Pancreas (tissue), 10 donors: ENCODE data around the gene PPP2R2C. TPM values are rescaled to one million over a fixed set of nuclear protein-coding genes. Genes with fewer than 3 reads are reported as not detected.

ENCODE experiments used
- ATAC-seq, 4 donors: fragments of 200-7000 bp; cut with Tn5 transposase; one replicate each; pipeline versions ENCODE4 v1.8.0 to v1.9.1; 2020; ENCODE audit warnings: mild to moderate bottlenecking in 4 of 4, moderate library complexity in 4 of 4
- DNase-seq, 6 donors: peaks; one replicate each; pipeline ENCODE4 v3.0.0-alpha.2; 2020
- FAIRE-seq: peaks from 2 replicates; lab custom pipeline; 2012; peaks lifted over from hg19 to GRCh38; lab: Jason Lieb, UNC
- H3K27ac ChIP-seq, 4 donors: fragments of 200-600 bp; sonication (generic); 1 replicate in 3 of 4; 2 replicates in 1 of 4; pipeline versions ENCODE4 v1.5.0 to v1.8.0; 2020
- H3K27me3 ChIP-seq, 4 donors: fragments of 200-600 bp; one replicate each; pipeline ENCODE4 v1.8.0; 2021
- H3K36me3 ChIP-seq, 3 donors: fragments of 200-600 bp; sonication (generic) in 1 of 3; one replicate each; pipeline versions ENCODE4 v1.5.0 to v1.8.0; 2020 to 2021
- H3K4me1 ChIP-seq, 3 donors: fragments of 200-600 bp; one replicate each; pipeline ENCODE4 v1.8.0; 2021
- H3K4me3 ChIP-seq, 4 donors: fragments of 200-600 bp; sonication (generic) in 2 of 4; one replicate each; pipeline versions ENCODE4 v1.5.0 to v1.8.0; 2020 to 2021
- H3K9me3 ChIP-seq, 4 donors: fragments of 200-600 bp; one replicate each; pipeline ENCODE4 v1.8.0; 2021
- WGBS, 2 donors: extraction: QIAGEN DNeasy Blood & Tissue Kit; methylation state at CpG; one replicate each; pipeline ENCODE4 v1.1.7; 2013; 5-methylcytosine and 5-hydroxymethylcytosine counted together
- intact Hi-C, 3 donors: fragments of 100-400 bp; cut with DNase I; formaldehyde crosslinking; loops; one replicate each; pipeline versions ENCODE4 v1.11.1 to v1.14.2; 2022
- polyA plus RNA-seq, 2 donors: library from polyadenylated mRNA; stranded (reverse); fragments of 200-250 nt; gene quantifications; one replicate each; pipeline ENCODE4 v1.2.3, GENCODE V29; 2013
- total RNA-seq, 6 donors: library from RNA; stranded (reverse); fragmentation: NEBNext Ultra II Directional in 4 of 6; extraction: Animal tissue kit (Norgen Biotek cat#: 25700) in 4 of 6; gene quantifications; one replicate each; pipeline versions ENCODE4 v1.2.1 to v1.2.4, GENCODE V29; 2021 to 2023
- TF ChIP-seq, protein P1 (sequence below), 4 donors: fragments of 200-600 bp; sonication (generic) in 3 of 4; IDR thresholded peaks; one replicate each; pipeline versions ENCODE4 v1.5.0 to v1.8.0; 2021; ENCODE audit warnings: antibody characterized with exemption in 4 of 4
- donor health status: healthy with polysubstance abuse.
- donor health status: DM: no; HTN: no; CAD: no; lungs with moderate emphysema.
- donor health status: DM: no; HTN: no; CAD: no.
- donor health status: control.
- donor health status: control.
- donor health status: Bipolar disorder and iron deficiency.
- donor health status: DM: yes; HTN: yes; CAD: no.
- donor health status: DM: no; HTN: no; CAD: no.
- donor health status: DM: no; HTN: no; CAD: no.
- donor health status: DM: yes; HTN: yes; CAD: no.

The PPP2R2C gene
- total and polyA plus RNA-seq, 8 donors: 0.05 to 2.0 (median 0.55) TPM

DNA sequence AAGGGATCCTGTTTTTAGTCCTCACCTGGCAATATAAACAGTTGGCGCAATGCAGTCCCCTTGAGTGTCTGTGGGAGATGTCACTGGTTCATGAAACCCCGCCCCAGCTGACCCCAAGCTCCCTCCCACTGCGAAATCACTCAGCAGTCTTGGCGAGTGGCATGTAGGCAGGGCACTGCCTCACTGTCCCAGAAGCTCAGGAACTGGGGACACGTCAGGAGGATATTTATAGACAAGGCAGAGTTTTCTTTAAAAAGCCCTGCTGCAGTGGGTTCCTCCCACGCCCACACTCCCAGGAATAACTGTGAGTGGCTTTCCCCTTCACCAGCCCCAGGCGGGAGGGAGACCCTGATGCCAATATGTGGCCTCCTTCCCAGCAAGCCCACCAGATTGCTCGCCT is 44.3 kb upstream of the PPP2R2C start:
- no peaks in the 10 kb centered on the region for H3K36me3 ChIP-seq
- TF ChIP-seq, protein P1, sequence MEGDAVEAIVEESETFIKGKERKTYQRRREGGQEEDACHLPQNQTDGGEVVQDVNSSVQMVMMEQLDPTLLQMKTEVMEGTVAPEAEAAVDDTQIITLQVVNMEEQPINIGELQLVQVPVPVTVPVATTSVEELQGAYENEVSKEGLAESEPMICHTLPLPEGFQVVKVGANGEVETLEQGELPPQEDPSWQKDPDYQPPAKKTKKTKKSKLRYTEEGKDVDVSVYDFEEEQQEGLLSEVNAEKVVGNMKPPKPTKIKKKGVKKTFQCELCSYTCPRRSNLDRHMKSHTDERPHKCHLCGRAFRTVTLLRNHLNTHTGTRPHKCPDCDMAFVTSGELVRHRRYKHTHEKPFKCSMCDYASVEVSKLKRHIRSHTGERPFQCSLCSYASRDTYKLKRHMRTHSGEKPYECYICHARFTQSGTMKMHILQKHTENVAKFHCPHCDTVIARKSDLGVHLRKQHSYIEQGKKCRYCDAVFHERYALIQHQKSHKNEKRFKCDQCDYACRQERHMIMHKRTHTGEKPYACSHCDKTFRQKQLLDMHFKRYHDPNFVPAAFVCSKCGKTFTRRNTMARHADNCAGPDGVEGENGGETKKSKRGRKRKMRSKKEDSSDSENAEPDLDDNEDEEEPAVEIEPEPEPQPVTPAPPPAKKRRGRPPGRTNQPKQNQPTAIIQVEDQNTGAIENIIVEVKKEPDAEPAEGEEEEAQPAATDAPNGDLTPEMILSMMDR (IDR thresholded peaks at IDR 0.05): no peak
- FAIRE-seq (no peak), ATAC-seq (no peak), DNase-seq (no peak)
- H3K27me3 ChIP-seq: no peaks in the 10 kb centered on the region
- no peak overlapping the region for H3K27ac ChIP-seq
- no peaks in the 10 kb centered on the region for H3K9me3 ChIP-seq
- intact Hi-C loops: no loop called here
- H3K4me3 ChIP-seq: no peak overlapping the region
- H3K4me1 ChIP-seq: no peaks in the 10 kb centered on the region
- WGBS, 2 donors: 47 to 63% methylated on average over 8 of the region's 8 CpGs

DNA sequence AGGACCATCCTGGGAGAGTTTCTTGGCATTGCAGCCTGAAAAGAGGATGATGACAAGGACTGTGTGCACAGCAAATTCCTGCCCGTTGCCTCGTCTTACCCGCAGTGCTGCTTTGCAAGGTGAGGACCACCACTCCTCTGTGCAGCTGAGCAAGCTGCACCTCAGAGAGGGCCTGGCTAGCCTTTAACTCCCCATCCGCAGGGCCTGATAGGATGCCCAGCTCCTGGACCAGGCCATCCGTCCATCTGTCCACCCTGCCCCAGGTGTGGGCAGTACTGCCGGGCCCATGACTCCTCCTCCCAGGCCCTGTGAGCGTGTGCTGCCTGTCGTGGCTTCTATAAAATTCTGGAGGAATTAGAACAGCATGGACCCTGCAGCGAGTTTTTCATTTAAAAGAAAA is 43.9 kb upstream of the PPP2R2C start:
- Histone ChIP-seq H3K27me3 (no peaks in the 10 kb centered on the region), H3K36me3 (no peaks in the 10 kb centered on the region), H3K4me3 (no peak overlapping the region), H3K4me1 (no peaks in the 10 kb centered on the region), H3K9me3 (no peaks in the 10 kb centered on the region), H3K27ac (no peak overlapping the region)
- TF ChIP-seq, protein P1 (IDR thresholded peaks at IDR 0.05): no peak
- 53 to 56% methylated on average over 9 of the region's 9 CpGs for WGBS, 2 donors
- ATAC-seq (no peak), DNase-seq (no peak), FAIRE-seq (no peak)
- intact Hi-C loops: no loop called here

- Histone ChIP-seq H3K4me1 (no peaks in the 10 kb centered on the region), H3K36me3 (no peaks in the 10 kb centered on the region), H3K27me3 (no peaks in the 10 kb centered on the region), H3K4me3 (no peak overlapping the region), H3K9me3 (no peaks in the 10 kb centered on the region), H3K27ac (no peak overlapping the region)
- intact Hi-C loops: no loop called here
- DNase-seq (no peak), ATAC-seq (no peak), FAIRE-seq (no peak)
- TF ChIP-seq, protein P1 (IDR thresholded peaks at IDR 0.05): no peak
- 77 to 84% methylated on average over 3 of the region's 3 CpGs for WGBS, 2 donors
Measured at GRCh38 chr4:6513678-6514077, 41.3 kb upstream of the PPP2R2C start.

DNA sequence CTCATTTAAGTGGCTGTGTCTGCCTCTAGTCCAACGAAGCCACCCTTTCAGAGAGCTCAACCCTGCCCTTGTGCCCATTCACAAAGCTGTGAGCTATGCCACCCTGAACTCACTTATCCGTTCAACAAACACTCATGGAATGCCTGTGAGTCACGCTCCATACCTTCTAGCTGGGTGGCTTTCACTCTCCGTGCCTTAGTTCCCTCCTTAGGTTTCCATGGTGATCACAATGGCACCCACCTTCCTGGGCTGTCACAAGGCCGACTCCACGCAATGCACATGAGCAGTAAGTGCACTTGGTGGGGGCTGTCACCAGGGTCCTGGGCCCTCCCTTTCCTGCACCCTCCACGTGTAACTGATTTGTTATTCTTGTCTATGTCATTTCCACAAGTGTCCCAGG is 37.2 kb upstream of the PPP2R2C start:
- no peak for ATAC-seq

DNA sequence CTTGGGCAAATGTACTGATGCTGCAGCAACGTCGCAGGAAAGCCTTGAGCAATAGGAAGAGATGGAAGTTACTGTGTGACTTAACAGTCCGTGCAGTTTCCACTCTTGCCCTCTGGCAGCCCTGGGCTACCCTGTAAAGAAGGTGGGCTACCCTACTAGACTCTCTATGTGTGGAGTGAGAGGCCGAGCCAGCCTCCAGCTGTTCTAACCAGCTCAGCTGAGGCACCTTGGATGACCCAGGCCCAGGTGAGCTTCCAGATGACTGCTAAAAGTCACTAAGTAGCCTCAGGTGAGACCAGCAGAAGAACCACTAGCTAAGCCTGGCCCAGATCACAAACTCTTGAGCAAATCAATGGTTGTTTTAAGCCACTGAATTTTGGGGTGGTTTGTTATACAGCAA is 34.9 kb upstream of the PPP2R2C start:
- no peaks in the 10 kb centered on the region for H3K36me3 ChIP-seq
- no peak for ATAC-seq
- DNase-seq: no peak
- no peaks in the 10 kb centered on the region for H3K4me1 ChIP-seq
- WGBS, 2 donors: 66 to 73% methylated on average over 4 of the region's 4 CpGs
- intact Hi-C loops: no loop called here
- no peaks in the 10 kb centered on the region for H3K27me3 ChIP-seq
- H3K4me3 ChIP-seq: no peak overlapping the region
- no peak overlapping the region for H3K27ac ChIP-seq
- H3K9me3 ChIP-seq: no peaks in the 10 kb centered on the region
- TF ChIP-seq, protein P1 (IDR thresholded peaks at IDR 0.05): no peak
- FAIRE-seq: no peak

More for the DNA sequence above, 37.2 kb upstream of the PPP2R2C start:
- no peaks in the 10 kb centered on the region for H3K36me3 ChIP-seq
- no peak overlapping the region for H3K4me3 ChIP-seq
- TF ChIP-seq, protein P1 (IDR thresholded peaks at IDR 0.05): no peak
- no peaks in the 10 kb centered on the region for H3K4me1 ChIP-seq
- intact Hi-C loops: no loop called here
- no peak overlapping the region for H3K27ac ChIP-seq
- 37 to 44% methylated on average over 7 of the region's 7 CpGs for WGBS, 2 donors
- DNase-seq (no peak), FAIRE-seq (no peak)
- no peaks in the 10 kb centered on the region for H3K9me3 ChIP-seq
- no peaks in the 10 kb centered on the region for H3K27me3 ChIP-seq
